Activated naive CD4-positive, alpha-beta T cell treated with anti-CD3 and anti-CD28 coated beads for 36 hours (primary cell): ENCODE results near the gene CATSPER1. TPM values are rescaled to one million over a fixed set of nuclear protein-coding genes. Genes with fewer than 3 reads are reported as not detected.

Experiments
- CTCF ChIA-PET: fragments of 350-600 bp; sonication (Branson Sonifier 250); formaldehyde crosslinking; loops from one replicate; lab custom pipeline; 2021; ENCODE audit warnings: antibody characterized with exemption; lab: Charles Lee
- DNase-seq: peaks from one replicate; pipeline ENCODE4 v3.0.0-alpha.2; 2020
- H3K27ac Mint-ChIP-seq: one replicate; pipeline ENCODE4 v1.8.0; 2021; ENCODE audit warnings: mild to moderate bottlenecking, mixed read lengths
- H3K27me3 Mint-ChIP-seq: one replicate; pipeline ENCODE4 v1.8.0; 2021; ENCODE audit warnings: low read depth, mixed read lengths
- H3K36me3 Mint-ChIP-seq: one replicate; pipeline ENCODE4 v1.8.0; 2021; ENCODE audit warnings: low read depth, mixed read lengths
- H3K4me1 Mint-ChIP-seq: one replicate; pipeline ENCODE4 v1.8.0; 2021; ENCODE audit warnings: low read depth, mixed read lengths
- H3K4me3 Mint-ChIP-seq: one replicate; pipeline ENCODE4 v1.8.0; 2021; ENCODE audit warnings: mild to moderate bottlenecking, moderate library complexity, mixed read lengths
- H3K9me3 Mint-ChIP-seq: one replicate; pipeline ENCODE4 v1.8.0; 2021; ENCODE audit warnings: mixed read lengths
- intact Hi-C: fragments of 100-400 bp; cut with micrococcal nuclease; formaldehyde crosslinking; loops from one replicate; pipeline ENCODE4 v1.15.1; 2023
- total RNA-seq, 2 experiments: library from RNA; stranded (reverse); gene quantifications; one replicate each; pipeline ENCODE4 v1.2.3, GENCODE V29; 2021

The CATSPER1 gene
- total RNA-seq, 2 experiments from 2014 or later, result not detected

- H3K36me3 Mint-ChIP-seq, result peaks cover 6% of the 10 kb centered on the region
- H3K4me3 Mint-ChIP-seq, result no peak overlapping the region
- no peaks in the 10 kb centered on the region for H3K27me3 Mint-ChIP-seq
- no peaks in the 10 kb centered on the region for H3K4me1 Mint-ChIP-seq
- CTCF ChIA-PET, result interaction anchor here (0.6 to 1.0 kb wide), 2 partner anchors 17 to 98 kb away, joined by 3 to 4 read pairs; no protein-coding TSS in a partner anchor
- no peaks in the 10 kb centered on the region for H3K9me3 Mint-ChIP-seq
- no peak for DNase-seq
- intact Hi-C loops, result no loop called here
- H3K27ac Mint-ChIP-seq, result no peak overlapping the region
Measured at GRCh38 chr11:65982824-65983588, 43.3 kb downstream of the CATSPER1 start.

- CTCF ChIA-PET, result interaction anchor here (0.6 to 1.0 kb wide), 2 partner anchors 18 to 97 kb away, joined by 3 to 4 read pairs; no protein-coding TSS in a partner anchor
- H3K27ac Mint-ChIP-seq, result no peak overlapping the region
- DNase-seq, result no peak
- intact Hi-C loops, result no loop called here
- H3K27me3 Mint-ChIP-seq, result no peaks in the 10 kb centered on the region
- no peak overlapping the region for H3K4me3 Mint-ChIP-seq
- H3K36me3 Mint-ChIP-seq, result peaks cover 8% of the 10 kb centered on the region
- H3K9me3 Mint-ChIP-seq, result no peaks in the 10 kb centered on the region
- H3K4me1 Mint-ChIP-seq, result no peaks in the 10 kb centered on the region
Measured at GRCh38 chr11:65981972-65982823, 44.1 kb downstream of the CATSPER1 start.

GRCh38 chr11:65981101-65981740 lies 45.1 kb downstream of the CATSPER1 start:
- CTCF ChIA-PET, result no interaction called here
- H3K27ac Mint-ChIP-seq, result no peak overlapping the region
- DNase-seq, result no peak
- H3K4me3 Mint-ChIP-seq, result no peak overlapping the region
- no peaks in the 10 kb centered on the region for H3K27me3 Mint-ChIP-seq
- H3K4me1 Mint-ChIP-seq, result no peaks in the 10 kb centered on the region
- peaks cover 13% of the 10 kb centered on the region for H3K36me3 Mint-ChIP-seq
- intact Hi-C loops, result no loop called here
- H3K9me3 Mint-ChIP-seq, result no peaks in the 10 kb centered on the region

GRCh38 chr11:65979261-65979759 lies 47.0 kb downstream of the CATSPER1 start:
- DNase-seq, result no peak
- intact Hi-C loops, result no loop called here
- CTCF ChIA-PET, result no interaction called here
- Mint-ChIP-seq H3K4me3 (no peak overlapping the region), H3K4me1 (no peaks in the 10 kb centered on the region), H3K9me3 (no peaks in the 10 kb centered on the region), H3K36me3 (peaks cover 19% of the 10 kb centered on the region), H3K27ac (no peak overlapping the region), H3K27me3 (no peaks in the 10 kb centered on the region)

- Mint-ChIP-seq H3K27ac (no peak overlapping the region), H3K4me3 (no peak overlapping the region), H3K36me3 (peaks cover 21% of the 10 kb centered on the region), H3K27me3 (no peaks in the 10 kb centered on the region), H3K9me3 (no peaks in the 10 kb centered on the region), H3K4me1 (no peaks in the 10 kb centered on the region)
- DNase-seq, result no peak
- intact Hi-C loops, result no loop called here
- CTCF ChIA-PET, result no interaction called here
Measured at GRCh38 chr11:65978391-65979238, 47.7 kb downstream of the CATSPER1 start.

- CTCF ChIA-PET, result no interaction called here
- Mint-ChIP-seq H3K36me3 (peaks cover 25% of the 10 kb centered on the region), H3K27me3 (no peaks in the 10 kb centered on the region), H3K4me3 (no peak overlapping the region), H3K4me1 (no peaks in the 10 kb centered on the region), H3K9me3 (no peaks in the 10 kb centered on the region), H3K27ac (no peak overlapping the region)
- no peak for DNase-seq
- intact Hi-C loops, result no loop called here
Measured at GRCh38 chr11:65977621-65978390, 48.5 kb downstream of the CATSPER1 start.

GRCh38 chr11:65976216-65977176 lies 49.8 kb downstream of the CATSPER1 start:
- no peaks in the 10 kb centered on the region for H3K9me3 Mint-ChIP-seq
- no peak for DNase-seq
- H3K36me3 Mint-ChIP-seq, result peaks cover 29% of the 10 kb centered on the region
- H3K27ac Mint-ChIP-seq, result no peak overlapping the region
- no peaks in the 10 kb centered on the region for H3K4me1 Mint-ChIP-seq
- CTCF ChIA-PET, result no interaction called here
- H3K4me3 Mint-ChIP-seq, result no peak overlapping the region
- intact Hi-C loops, result no loop called here
- H3K27me3 Mint-ChIP-seq, result no peaks in the 10 kb centered on the region

GRCh38 chr11:65975771-65976170 lies 50.5 kb downstream of the CATSPER1 start:
- H3K27ac Mint-ChIP-seq, result no peak overlapping the region

GRCh38 chr11:65973439-65974110 lies 52.7 kb downstream of the CATSPER1 start:
- Mint-ChIP-seq H3K4me1 (peaks cover 3% of the 10 kb centered on the region), H3K4me3 (no peak overlapping the region), H3K9me3 (no peaks in the 10 kb centered on the region), H3K27ac (no peak overlapping the region), H3K36me3 (peaks cover 34% of the 10 kb centered on the region), H3K27me3 (no peaks in the 10 kb centered on the region)
- intact Hi-C loops, result no loop called here
- CTCF ChIA-PET, result interaction anchor here (0.6 to 2.4 kb wide), 2 partner anchors 89 to 501 kb away, joined by 3 to 10 read pairs; no protein-coding TSS in a partner anchor
- DNase-seq, result no peak

More at GRCh38 chr11:65975771-65976170, 50.5 kb downstream of the CATSPER1 start:
- H3K36me3 Mint-ChIP-seq, result peaks cover 29% of the 10 kb centered on the region
- H3K4me1 Mint-ChIP-seq, result no peaks in the 10 kb centered on the region
- no peak overlapping the region for H3K4me3 Mint-ChIP-seq
- CTCF ChIA-PET, result interaction anchor here (1.2 kb wide), 1 partner anchor 90 kb away, joined by 6 read pairs; no protein-coding TSS in a partner anchor
- DNase-seq, result no peak
- H3K27me3 Mint-ChIP-seq, result no peaks in the 10 kb centered on the region
- no peaks in the 10 kb centered on the region for H3K9me3 Mint-ChIP-seq
- intact Hi-C loops, result no loop called here

GRCh38 chr11:65972116-65972515 lies 54.2 kb downstream of the CATSPER1 start:
- Mint-ChIP-seq H3K27me3 (no peaks in the 10 kb centered on the region), H3K9me3 (no peaks in the 10 kb centered on the region), H3K4me1 (peaks cover 6% of the 10 kb centered on the region), H3K36me3 (peaks cover 38% of the 10 kb centered on the region), H3K4me3 (no peak overlapping the region), H3K27ac (no peak overlapping the region)
- intact Hi-C loops, result no loop called here
- DNase-seq, result no peak
- CTCF ChIA-PET, result interaction anchor here (0.6 to 2.4 kb wide), 5 partner anchors 15 to 125 kb away, joined by 3 to 10 read pairs (median 3); no protein-coding TSS in a partner anchor
